Measurements from ENCODE around the gene TBCB. TPM values are rescaled to one million over a fixed set of nuclear protein-coding genes. Genes with fewer than 3 reads are reported as not detected.

TBCB gene
- total and polyA plus RNA-seq, 3 donors from 2014 or later, result 177 to 226 (median 195) TPM

GRCh38 chr19:36099166-36099785, 16.0 kb upstream of the TBCB start:
- no peaks in the 10 kb centered on the region for H3K27me3 ChIP-seq
- no peak for DNase-seq
- intact Hi-C loops (cut with DNase I; ENCODE audit: low total_unique reads), result no loop called here
- H3K36me3 ChIP-seq (ENCODE audit: low read depth, missing control alignments), result no peaks in the 10 kb centered on the region
- WGBS, 2 donors, result 86 to 89% methylated on average over 17 to 19 of the region's 19 CpGs
- no peaks in the 10 kb centered on the region for H3K4me1 ChIP-seq
- TF ChIP-seq CTCF (IDR thresholded peaks at IDR 0.05) (no peak), POLR2A (IDR thresholded peaks at IDR 0.05) (no peak)
- H3K9me3 ChIP-seq, result no peaks in the 10 kb centered on the region
- H3K27ac ChIP-seq, result no peak overlapping the region
- H3K4me3 ChIP-seq, result no peak overlapping the region

GRCh38 chr19:36100476-36100875, 14.8 kb upstream of the TBCB start:
- DNase-seq, result no peak
- Histone ChIP-seq H3K4me3 (no peak overlapping the region), H3K27me3 (no peaks in the 10 kb centered on the region), H3K4me1 (no peaks in the 10 kb centered on the region), H3K9me3 (no peaks in the 10 kb centered on the region), H3K36me3 (ENCODE audit: low read depth, missing control alignments) (no peaks in the 10 kb centered on the region), H3K27ac (no peak overlapping the region)
- WGBS, 2 donors, result 86% methylated on average over 5 of the region's 5 CpGs
- intact Hi-C loops (cut with DNase I; ENCODE audit: low total_unique reads), result no loop called here
- no peak for TF ChIP-seq CTCF (IDR thresholded peaks at IDR 0.05)
- no peak for TF ChIP-seq POLR2A (IDR thresholded peaks at IDR 0.05)

- Histone ChIP-seq H3K27ac (no peak overlapping the region), H3K36me3 (ENCODE audit: low read depth, missing control alignments) (no peaks in the 10 kb centered on the region), H3K27me3 (no peaks in the 10 kb centered on the region), H3K9me3 (no peaks in the 10 kb centered on the region), H3K4me3 (no peak overlapping the region), H3K4me1 (no peaks in the 10 kb centered on the region)
- TF ChIP-seq POLR2A (IDR thresholded peaks at IDR 0.05) (no peak), CTCF (IDR thresholded peaks at IDR 0.05) (no peak)
- WGBS, 2 donors, result 90 to 93% methylated on average over 23 to 27 of the region's 27 CpGs
- no peak for DNase-seq
- intact Hi-C loops (cut with DNase I; ENCODE audit: low total_unique reads), result no loop called here
Measured at GRCh38 chr19:36101550-36102327, 13.5 kb upstream of the TBCB start.

- 95% methylated on average over 14 to 23 of the region's 24 CpGs for WGBS, 2 donors
- H3K27ac ChIP-seq, result no peak overlapping the region
- DNase-seq, result no peak
- H3K9me3 ChIP-seq, result no peaks in the 10 kb centered on the region
- H3K36me3 ChIP-seq (ENCODE audit: low read depth, missing control alignments), result no peaks in the 10 kb centered on the region
- no peaks in the 10 kb centered on the region for H3K4me1 ChIP-seq
- TF ChIP-seq CTCF (IDR thresholded peaks at IDR 0.05), result no peak
- TF ChIP-seq POLR2A (IDR thresholded peaks at IDR 0.05), result no peak
- H3K27me3 ChIP-seq, result no peaks in the 10 kb centered on the region
- intact Hi-C loops (cut with DNase I; ENCODE audit: low total_unique reads), result no loop called here
- no peak overlapping the region for H3K4me3 ChIP-seq
Measured at GRCh38 chr19:36103040-36103626, 12.1 kb upstream of the TBCB start.

Measured in testis (tissue), 3 donors.